Measurements from ENCODE around the gene ZBTB21.

The ZBTB21 gene

DNA sequence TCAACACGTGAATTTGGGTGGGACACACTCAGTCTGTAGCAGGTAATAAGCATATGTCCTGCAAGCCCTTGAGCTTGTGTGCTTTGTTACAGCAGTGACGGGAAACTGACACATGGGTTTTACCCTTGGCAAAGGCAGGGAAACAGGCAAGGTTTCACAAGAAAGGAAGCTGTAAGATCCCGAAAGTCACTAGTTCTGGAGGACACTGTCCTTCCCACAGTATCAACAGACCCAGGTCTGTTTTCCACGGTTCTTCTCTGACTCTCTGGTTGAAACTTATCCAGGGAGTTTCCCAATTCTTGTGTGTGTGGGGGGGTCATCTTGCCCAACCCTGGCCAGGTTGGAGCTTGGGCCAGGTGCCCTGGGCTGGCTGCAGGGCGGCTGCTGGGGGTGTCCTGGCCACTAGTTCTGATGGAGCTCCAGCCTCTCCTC, 29.3 kb upstream of the ZBTB21 start:
- peak; percentile 45 for DNase-seq

DNA sequence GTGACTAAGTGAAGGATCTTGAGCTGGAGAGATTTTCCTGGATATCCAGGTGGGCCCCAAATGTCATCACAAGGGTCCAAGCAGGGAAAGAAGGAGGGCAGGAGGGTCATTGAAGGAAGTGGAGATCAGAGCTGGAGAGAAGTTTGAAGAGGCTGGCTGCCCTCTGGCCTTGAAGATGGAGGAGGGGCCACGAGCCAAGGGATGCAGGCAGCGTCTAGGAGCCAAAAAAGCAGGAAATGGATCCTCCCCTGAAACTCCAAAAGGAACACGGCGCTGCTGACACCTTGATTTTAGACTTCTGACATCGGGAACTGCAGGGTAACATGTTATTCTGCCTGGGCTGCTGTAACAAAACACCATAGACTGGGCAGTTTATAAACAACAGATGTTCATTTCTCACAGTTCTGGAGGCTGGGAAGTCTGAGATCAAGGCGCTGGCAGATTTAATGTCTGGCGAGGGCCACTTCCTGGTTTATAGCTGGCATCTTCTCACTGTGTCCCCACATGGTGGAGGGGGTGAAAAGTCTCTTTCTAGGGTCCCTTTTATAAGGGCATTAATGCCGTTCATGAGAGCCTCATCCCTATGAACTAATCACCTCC, 28.8 kb upstream of the ZBTB21 start:
- peak; percentile 40 for DNase-seq

DNA sequence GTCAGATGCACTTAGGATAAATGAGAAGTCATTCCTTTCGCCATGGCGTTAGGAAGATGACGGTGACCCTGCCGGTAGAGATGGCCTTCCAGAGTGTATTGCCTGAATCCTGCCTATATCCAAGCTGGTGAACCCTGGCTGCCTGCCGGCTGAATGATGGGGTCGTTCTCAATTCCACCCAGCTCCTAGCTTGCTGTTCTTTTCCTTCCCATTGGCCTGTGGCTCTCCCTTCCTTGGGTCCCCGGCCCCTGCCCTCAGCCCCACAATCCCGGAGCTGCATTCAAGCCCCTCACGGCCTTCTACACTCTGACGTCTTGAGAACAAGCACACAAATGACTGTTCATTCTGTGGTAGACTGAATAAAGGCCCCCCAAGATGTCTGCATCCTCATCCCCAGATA, 28.2 kb upstream of the ZBTB21 start:
- no peak for DNase-seq

DNA sequence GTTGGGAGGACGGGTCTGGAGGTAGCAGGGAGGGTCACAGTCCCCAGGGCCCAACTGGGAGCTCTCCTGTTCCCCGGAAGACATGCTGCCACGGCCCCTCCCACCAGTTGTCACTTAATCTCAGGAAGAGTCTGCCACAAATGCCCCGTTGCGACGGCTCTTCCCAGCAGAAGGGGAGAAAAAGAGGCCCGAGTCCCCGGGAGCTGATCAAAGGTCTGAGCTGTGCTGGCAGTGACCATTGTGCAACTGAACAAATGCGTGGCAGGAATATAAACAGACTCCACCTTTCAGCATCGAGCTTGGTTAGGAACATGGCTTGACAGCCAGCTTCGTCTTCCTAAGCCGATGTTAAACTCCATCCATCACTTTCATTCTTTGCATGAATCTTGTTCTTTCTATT, 27.8 kb upstream of the ZBTB21 start:
- DNase-seq: no peak

DNA sequence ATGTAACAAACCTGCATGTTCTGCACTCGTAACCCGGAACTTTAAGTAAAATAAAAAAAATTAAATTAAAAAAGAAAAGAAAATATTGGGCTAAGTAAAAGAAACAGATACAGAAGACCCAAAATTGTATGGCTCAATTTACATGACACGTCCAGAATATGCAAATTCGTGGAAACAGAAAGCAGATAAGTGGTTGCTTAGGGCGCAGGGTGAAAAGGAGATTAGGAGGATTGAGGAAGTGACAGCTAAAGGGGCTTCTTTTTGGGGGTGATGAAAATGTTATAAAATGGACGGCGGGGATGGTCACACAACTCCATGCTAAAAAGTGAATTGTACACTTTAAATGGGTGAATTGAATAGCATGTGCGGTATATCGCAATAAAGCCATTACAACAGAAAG, 27.4 kb upstream of the ZBTB21 start:
- no peak for DNase-seq

DNA sequence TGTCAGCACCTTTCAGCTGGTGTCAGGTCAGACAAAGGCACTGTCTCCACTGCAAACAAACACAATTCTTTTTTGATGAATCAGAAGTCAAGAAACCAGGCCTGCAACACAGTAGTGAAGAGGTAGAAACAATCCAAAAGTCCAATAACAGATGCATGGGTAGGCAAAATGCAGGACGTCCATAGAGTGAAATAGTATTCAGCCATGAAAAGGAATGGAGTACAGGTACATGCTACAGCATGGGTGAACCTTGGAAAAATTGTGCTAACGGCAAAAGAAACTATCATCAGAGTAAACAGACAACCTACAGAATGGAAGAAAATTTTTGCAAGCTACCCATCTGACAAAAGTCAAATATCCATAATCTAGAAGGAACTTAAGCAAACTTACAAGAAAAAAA, 26.2 kb upstream of the ZBTB21 start:
- DNase-seq: no peak

DNA sequence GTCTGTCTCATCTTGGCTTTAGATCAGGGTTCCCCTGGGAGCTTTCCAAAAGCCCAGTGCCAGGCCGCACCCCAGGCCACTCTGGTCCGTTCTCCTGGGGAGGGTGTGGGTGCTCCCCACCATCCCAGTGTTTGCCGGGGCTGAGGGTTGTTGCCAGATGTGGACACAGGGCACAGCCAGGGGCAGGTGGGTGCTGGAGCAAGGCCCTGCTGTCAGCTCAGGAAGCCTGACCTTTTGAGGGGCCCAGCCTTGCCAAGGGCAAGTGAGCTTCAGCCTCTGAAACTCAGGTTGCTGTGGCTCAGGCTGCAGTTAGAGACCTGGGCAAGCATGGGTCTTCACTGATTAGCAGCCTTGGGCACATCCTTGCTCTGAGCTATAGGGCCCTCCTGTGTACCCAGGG, 22.8 kb upstream of the ZBTB21 start:
- no peak for DNase-seq

DNA sequence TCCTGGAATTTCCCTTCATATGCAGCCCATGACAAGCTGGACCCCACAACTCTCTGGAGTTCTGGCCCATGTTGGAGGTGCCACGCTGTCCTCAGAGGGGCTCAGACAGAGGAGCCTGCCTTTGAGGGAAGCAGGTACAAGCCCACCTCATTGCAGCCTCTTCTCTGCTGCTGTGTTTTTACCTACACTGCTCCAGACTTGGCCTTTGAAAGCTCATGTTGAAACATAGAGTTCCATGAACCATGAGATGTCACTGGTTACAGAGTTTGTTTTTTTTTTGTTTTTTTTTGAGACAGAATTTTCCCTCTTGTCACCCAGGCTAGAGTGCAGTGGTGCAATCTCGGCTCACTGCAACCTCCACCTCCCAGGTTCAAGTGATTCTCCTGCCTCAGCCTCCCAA, 22.1 kb upstream of the ZBTB21 start:
- DNase-seq: no peak

DNA sequence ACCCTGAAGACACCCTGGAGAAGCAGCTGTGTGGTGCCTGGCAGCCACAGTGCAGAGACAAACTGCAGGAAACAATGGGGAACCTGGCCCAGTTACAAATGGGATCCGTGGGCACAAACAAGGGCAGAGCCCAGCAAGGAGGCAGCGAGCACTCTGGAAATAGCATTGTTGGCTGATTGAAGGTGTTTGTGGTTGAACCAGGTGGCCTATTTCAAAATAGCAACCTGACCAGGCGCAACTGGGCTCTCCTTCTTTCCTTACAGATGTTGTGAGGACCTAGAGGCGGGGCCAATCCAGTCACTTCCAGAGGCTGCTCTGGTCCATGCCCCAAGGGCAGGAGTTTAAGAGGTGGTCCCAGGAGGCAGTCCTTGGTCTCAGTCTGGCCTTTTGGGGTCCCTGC, 21.7 kb upstream of the ZBTB21 start:
- DNase-seq: no peak

DNA sequence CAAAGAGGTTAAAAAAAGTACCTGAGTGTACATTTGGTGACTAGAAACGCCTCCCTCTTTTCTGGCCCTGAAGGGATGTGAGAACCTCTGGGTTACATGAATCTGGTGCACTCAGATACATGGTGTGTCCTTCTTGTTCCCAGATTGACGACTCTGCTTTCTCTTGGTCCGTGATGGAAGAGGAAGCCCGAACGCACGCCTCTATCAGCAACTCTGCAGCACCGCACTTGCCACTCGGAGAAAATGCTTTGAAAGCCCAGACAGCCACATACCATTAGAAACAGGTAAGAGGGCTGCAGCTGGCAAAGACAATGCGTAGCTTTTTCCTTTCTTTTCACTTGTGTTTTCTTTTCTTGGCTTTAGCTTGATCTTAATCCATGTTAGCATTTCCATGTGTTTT, 21.1 kb upstream of the ZBTB21 start:
- DNase-seq: no peak

DNA sequence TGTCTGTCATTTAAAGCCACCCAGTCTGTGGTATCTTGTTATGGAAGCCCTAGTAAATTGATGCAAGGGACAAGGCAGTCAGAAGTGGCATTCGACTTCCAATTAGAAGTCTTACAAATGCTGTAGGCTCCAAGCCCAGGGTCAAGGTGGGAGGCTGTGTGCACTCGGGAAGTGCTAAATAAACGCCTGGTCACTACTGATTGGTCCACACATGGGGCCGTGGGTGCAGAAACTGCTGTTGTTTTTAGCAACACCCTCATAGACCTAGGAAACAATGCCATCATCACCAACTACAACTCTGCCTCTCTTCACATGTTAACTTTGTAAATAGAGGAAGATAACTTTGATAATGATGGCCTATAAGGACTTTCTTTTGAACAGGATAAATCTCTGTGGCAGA, 20.2 kb upstream of the ZBTB21 start:
- DNase-seq: no peak

DNA sequence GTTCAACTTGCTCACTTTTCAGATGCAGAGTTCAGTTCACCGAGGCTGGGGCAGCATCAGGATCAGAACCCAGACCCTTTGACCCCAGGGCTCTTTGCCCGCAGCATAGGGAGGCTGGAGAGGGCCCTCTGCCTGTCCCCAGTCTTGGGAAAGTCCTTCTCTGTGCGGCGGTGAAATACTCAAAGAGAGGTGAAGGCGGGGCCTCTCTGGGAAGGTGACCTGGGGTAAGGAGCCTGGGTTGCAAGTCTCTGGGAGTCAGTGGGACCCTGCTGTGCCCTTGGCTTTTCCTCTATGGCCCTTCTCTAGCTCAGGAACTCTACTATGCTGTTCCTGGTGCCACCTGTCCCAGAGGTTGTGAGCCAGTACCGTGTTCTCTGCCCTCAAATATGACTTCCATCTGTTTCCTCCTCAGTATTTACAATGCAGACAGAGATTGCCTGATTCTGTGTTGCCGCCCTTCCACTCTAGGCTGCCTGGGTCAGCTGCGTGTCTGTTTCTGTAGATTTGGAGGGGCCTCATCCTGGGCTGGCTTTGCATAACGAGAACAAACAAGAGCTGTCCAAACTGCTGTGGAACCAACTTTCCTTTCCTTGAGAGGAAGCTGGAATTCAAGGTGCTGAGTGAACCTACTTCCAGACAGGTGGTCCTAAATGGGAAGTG, 18.7 kb upstream of the ZBTB21 start:
- no peak for DNase-seq

DNA sequence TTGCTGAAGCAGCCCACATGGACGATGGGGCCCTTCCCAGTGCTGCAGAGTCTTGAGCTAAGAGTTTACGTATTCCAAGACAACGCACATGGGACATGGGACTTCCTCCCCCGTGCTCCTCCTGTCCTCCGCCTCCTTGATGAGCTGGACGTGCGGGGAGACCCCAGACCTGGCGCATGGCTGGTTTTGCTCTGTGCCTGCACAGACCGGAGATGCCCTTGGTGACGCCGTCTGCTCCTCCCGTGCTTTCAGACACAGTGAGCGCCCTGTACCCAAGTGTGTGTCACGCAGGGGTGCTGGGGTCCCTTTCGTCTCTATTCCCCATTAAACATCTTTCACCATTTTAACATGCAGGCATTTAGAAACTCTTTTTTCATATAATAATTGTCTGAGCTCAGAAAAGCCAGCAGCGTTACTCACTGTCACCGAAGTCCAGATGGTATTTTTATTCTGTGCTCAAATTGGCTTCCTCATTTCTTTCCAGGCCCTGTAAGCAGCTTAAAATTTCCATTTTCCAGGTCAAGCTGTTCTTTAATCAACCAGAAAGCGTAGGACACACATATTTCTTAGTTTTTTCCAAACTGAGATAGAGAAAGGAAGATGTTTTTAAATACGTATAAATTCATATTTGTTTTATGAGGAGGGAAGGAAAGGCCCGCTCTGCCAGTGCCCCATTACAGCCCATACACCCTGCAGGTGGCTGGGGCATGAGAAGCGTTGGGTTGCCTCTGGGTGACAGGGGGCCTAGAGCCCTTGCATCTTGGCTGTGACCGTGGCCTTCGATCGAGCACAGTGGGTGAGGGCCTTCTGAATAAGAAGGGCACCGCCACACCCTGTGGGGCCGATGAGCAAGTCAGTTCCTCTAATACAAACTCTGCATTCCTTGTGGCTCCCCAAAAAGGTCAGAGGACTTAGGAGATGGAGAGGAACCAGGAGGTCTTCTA, 17.9 kb upstream of the ZBTB21 start:
- no peak for DNase-seq

DNA sequence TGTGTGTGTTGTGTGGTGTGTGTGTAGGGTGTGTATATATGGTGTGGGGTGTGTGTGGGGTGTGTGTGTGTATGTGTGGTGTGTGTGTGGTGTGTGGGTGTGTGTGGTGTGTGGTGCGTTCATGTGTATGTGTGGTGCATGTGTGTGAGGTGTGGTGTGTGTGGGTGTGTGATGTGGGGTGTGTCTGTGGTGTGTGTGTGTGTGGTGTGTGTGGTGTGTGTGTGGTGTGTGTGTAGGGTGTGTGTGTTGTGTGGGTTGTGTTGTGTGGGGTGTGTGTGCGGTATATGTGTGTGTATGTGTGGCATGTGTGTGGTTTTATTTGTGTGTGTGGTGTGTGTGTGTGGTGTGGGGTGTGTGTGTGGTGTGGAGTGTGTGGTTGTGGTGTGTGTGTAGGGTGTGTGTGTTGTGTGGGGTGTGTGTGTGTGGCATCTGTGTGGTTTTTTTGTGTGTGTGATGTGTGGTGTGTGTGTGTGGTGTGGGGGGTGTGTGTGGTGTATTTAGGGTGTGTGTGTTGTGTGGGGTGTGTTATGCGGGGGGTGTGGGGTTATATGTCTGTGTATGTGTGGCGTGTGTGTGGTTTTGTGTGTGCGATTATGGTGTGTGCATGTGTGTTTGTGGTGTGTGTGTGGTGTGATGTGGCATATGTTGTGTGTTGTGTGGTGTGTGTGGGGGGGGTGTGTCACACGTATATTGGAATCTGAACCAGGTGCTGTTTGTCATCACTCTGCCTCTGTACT, 17.1 kb upstream of the ZBTB21 start:
- DNase-seq: no peak

DNA sequence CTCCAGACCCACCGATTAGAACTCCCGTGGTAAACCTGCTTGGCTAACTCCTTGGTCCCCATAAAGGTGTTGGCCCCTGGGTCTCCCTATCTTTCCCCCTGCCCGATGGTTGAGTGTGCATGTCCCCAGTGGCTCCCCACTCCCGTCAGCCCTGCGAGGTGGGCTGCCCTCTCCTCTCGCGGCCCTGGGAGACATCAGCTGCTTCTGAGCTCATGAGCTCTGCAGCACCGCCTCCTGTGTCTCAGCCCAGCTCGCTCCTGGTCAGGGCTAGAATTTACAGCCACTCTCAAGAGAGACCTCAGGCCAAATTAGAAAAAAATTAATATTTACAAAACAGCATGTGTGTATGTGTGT, 15.9 kb upstream of the ZBTB21 start:
- no peak for DNase-seq

DNA sequence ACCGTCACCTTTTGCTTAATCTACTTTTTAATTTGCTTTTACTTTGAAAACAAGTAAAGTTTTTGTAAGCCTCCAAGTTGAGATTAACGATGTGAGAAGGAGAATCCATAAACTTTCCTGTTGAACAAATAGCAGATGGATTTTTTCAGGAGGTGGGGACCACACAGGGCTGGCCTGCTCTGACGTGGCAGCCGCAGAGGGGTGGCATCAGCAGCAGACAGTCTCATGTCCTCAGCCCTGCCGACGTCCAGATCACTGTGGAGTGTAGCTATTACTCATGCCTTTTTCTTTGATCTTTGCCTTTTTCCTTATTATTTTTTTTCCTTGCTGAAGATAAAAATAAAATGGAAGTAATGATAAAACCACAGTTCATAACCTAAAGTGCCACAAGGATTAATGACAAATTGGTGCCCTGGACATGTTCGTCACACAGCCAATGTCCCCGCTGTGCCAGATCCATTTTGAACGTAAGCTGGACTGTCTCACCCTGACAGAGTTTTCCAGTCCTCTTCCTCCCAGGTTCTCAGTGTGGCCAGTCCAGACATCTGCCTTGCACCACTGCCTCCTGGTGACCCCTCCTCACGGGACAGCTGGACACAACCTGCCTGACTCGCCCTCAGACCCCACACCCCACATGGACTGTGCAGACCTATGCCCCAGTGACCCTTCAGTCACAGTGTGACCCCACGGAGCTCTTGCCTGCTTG, 15.4 kb upstream of the ZBTB21 start:
- peak; percentile 72 for DNase-seq

DNA sequence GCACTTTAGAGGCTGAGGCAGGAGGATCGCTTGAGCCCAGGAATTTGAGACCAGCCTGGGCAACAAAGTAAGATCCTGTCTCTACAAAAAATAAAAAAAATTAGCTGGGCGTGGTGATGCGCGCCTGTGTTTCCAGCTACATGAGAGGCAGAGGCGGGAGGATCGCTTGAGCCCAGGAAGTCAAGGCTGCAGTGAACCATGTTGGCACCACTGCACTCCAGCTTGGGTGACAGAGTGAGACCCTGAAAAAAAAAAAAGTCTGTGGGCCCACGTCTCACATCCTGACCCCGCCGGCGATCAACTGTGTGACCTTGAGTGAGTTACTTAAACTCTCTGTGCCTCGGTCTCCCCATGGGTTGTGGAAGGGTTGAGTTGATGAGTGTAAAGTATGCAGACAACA, 12.7 kb upstream of the ZBTB21 start:
- no peak for DNase-seq

DNA sequence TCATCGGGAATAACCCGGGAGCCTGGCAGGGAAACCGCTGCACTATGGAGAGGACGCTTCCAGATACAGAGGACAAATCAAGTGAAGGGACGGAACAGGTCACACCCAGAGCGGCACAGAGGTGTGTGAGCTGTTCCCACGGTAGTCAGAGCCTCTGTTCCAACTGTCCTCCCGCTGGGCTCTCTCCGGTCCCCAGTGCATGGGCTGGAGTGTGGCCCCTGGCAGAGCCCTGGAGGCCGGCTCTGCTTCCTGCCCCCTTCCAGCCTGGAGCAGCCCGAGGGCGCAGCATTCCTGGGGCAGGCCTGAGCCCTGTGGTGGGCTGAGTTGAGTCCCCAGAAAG, 11.9 kb upstream of the ZBTB21 start:
- no peak for DNase-seq

DNA sequence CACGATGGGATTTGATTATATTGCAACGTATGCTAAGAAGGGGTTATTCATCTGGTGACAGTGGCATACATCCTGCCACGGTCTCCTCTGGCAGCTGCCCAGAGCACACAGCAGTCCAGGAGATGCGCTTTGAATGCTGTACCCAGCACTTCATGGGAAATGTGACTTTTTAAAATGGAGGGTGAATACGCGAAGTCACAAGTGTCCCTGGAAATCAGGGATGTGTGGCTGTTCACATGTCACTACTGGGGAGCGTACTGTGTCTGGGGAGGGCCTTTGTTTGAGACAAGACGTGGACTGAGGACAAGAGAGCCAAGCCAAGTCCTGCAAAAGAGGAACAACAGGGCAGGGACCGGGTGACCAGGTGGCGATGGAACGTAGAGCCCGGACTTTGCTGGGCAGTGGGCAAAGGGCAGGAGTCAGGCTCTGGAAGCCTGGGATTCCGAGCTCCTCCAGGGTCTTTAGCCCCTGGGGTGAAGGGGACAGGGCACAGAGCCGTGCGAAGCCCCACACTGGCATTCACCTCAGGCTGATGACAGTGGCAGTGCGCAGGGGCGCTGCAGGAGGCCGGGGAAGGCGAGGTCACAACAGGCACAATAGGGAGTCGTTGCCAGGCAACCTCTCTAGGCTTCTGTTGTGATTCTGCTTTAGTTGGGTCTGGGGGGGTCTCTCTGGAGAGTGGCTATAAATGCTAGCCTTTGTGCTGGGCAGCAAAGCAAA, 11.4 kb upstream of the ZBTB21 start:
- DNase-seq: no peak

DNA sequence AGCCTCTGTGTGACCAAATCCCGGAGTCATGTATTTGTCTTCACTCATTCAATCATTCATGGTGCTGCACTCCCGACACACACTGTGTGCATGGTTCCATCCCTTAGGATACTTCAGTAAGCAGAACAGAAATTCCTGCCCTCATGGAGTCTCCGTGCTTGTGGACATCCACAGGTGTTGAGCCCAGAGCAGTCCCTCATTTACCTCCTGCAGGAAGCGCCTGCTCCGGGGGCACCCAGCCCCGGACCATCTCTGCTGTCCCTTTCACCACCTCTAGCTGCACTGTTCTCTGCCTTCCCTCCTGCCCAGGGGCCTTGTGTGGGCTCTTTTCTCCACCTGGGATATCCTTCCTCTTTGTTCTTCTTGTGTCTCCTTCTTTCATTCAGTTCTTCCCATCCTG, 9.5 kb upstream of the ZBTB21 start:
- DNase-seq: no peak

DNA sequence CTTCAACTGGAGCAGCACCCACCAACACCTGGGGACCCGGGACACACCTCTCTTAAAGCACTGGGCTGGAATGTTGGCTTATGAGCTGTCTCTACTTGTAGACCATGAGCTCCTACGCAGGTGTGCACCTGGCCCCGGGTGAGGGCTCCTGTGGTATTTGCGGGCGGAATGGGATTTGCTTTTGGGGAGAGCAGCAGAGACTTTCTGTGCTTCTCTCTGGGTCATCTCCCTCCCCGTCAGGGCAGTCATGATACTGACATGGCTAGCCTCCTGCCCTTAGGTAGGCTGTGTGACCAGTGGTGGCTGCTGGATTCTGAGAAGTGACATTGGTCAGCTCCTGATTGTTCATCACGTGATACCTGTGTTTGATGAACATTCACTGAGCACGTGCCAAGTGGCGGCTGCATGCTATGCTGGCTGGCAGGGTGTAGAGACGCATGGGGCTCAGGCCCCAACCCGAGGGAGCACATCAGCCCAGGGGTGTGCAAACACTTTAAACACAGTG, 9.0 kb upstream of the ZBTB21 start:
- DNase-seq: no peak

DNA sequence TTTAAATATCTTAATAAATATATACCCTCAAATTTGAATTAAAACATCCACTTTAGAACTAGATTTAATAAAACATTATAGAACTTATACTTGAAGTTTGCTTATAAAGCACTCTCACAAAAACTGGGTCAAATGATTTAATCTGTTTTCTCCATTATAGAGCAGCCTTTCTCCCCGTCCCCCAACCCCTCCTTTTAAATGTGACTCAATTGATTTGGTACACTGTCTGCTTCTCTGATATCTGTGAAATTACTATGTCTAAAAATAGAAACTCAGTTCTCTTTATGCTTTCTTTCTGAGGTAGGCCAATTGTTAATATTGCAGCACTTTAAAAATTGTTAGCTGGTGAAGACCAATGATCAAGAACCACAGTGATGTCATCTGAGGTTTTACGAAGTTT, 6.9 kb upstream of the ZBTB21 start:
- DNase-seq: no peak

Data from EL (cell line).